Choroid plexus epithelial cell (primary cell): ENCODE data around the gene OR2T10.

Experiments used
- DNase-seq: peaks from one replicate; pipeline ENCODE4 v3.0.0-alpha.2; 2010; ENCODE audit warnings: low read depth
- H3K4me3 ChIP-seq: 2 replicates; pipeline ENCODE4 v1.5.1; 2011; ENCODE audit warnings: low read depth, mild to moderate bottlenecking, control low read depth, low read length, moderate library complexity
- CTCF ChIP-seq: conservative IDR thresholded peaks from 2 replicates; pipeline ENCODE4 v1.5.1; 2011; ENCODE audit warnings: low read depth, mild to moderate bottlenecking, control low read depth, inconsistent platforms, low read length, moderate library complexity

The OR2T10 gene

GRCh38 chr1:248613742-248614141 lies 16.2 kb upstream of the OR2T10 start:
- no peak for TF ChIP-seq CTCF
- DNase-seq, result no peak
- no peak overlapping the region for H3K4me3 ChIP-seq

DNA sequence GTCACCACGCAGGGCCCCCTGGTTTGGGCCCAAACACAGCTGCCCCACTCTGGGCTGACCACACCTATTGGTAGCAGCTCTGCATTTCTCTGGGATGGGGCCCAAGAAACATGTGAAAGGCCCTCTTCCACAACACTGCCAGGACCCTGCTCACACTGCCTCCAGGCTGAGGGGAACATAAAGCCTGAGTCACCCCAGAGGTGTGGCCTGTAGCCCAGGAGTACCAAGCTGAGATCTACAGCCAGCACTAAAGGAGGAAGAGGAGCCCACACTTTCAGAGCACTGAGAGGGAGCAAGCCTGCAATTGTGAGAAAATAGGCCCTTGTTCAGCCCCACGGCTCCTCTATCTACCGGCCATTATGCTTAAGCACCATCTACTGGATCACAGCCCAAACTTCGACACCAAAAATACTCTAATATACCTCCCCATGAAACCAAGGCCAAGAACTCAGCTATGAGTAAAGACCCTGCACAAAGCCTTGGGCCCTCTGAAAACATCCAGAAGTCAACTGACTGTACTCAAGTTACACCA lies 14.4 kb upstream of the OR2T10 start:
- no peak for TF ChIP-seq CTCF
- DNase-seq, result no peak
- no peak overlapping the region for H3K4me3 ChIP-seq

GRCh38 chr1:248610301-248610700 lies 12.8 kb upstream of the OR2T10 start:
- no peak for DNase-seq
- TF ChIP-seq CTCF, result no peak
- H3K4me3 ChIP-seq, result no peak overlapping the region

DNA sequence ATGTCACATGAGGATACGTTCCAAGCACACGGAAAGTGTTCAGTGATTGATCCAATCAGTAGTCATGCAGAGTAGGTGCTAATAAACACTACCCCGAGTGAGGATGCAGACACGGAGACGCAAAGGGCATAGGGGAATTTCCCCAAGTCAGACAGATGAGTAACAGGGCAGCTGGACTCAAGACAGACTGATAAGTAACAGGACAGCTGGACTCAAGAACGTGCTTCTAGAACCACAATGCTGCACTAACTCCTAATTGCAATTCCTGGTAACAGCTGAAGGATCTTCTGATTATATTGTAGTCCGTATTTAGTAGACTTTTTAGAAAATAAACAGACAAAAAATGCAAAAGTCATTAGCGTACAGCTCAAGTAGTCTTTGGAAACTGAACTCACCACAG lies 1.9 kb upstream of the OR2T10 start:
- DNase-seq, result no peak
- H3K4me3 ChIP-seq, result no peak overlapping the region
- no peak for TF ChIP-seq CTCF

- TF ChIP-seq CTCF, result no peak
- no peak overlapping the region for H3K4me3 ChIP-seq
- DNase-seq, result no peak
Measured at GRCh38 chr1:248596615-248597014, 885 bp downstream of the OR2T10 start.

- H3K4me3 ChIP-seq, result no peak overlapping the region
- no peak for DNase-seq
Measured at GRCh38 chr1:248593226-248593625, 4.3 kb downstream of the OR2T10 start.

More at GRCh38 chr1:248593226-248593625, 4.3 kb downstream of the OR2T10 start:
- no peak for TF ChIP-seq CTCF
